IMR-90 (cell line): ENCODE measurements around the gene SUGCT. TPM values are rescaled to one million over a fixed set of nuclear protein-coding genes. Genes with fewer than 3 reads are reported as not detected.

Source experiments
- ATAC-seq: fragments of 200-7000 bp; cut with Tn5 transposase; 2 replicates; pipeline ENCODE4 v1.9.1; 2020; ENCODE audit warnings: low read depth, mild to moderate bottlenecking, moderate library complexity
- BruUV-seq: library from RNA; stranded (reverse); fragments of 400-500 nt; replicated peaks from 2 replicates; lab custom pipeline; 2021; lab: Mats Ljungman, UMichigan
- CTCF ChIA-PET: fragments of 300-600 bp; formaldehyde crosslinking; extraction: SDS; loops from one replicate; lab custom pipeline; 2021; ENCODE audit warnings: antibody characterized with exemption; lab: Yijun Ruan, JAX
- POLR2A ChIA-PET: fragments of 300-600 bp; sonication (Branson Sonifier 250); formaldehyde crosslinking; loops from one replicate; lab custom pipeline; 2022; ENCODE audit warnings: antibody characterized with exemption; ENCODE audit not compliant: unreplicated experiment; lab: Charles Lee
- DNase-seq: peaks from one replicate; pipeline ENCODE4 v3.0.0; 2013
- H2AFZ ChIP-seq: replicated peaks from 2 replicates; pipeline ENCODE3; 2013; ENCODE audit warnings: low read length, mild to moderate bottlenecking; ENCODE audit not compliant: poor library complexity
- H2AK5ac ChIP-seq: 2 replicates; pipeline ENCODE4 v1.6.1; 2013; ENCODE audit warnings: low read depth, low read length, inconsistent platforms
- H2AK9ac ChIP-seq: replicated peaks from 2 replicates; pipeline ENCODE3; 2013; ENCODE audit warnings: mild to moderate bottlenecking, low read depth, low read length, moderate library complexity; ENCODE audit not compliant: poor library complexity
- H2BK120ac ChIP-seq: 2 replicates; pipeline ENCODE4 v1.6.1; 2013; ENCODE audit warnings: low read depth, low read length, inconsistent platforms
- H2BK15ac ChIP-seq: 3 replicates; pipeline ENCODE4 v1.6.1; 2013; ENCODE audit warnings: low read depth, low read length, inconsistent platforms
- H2BK20ac ChIP-seq: 2 replicates; pipeline ENCODE4 v1.6.1; 2013; ENCODE audit warnings: low read depth, mild to moderate bottlenecking, inconsistent platforms, low read length, moderate library complexity
- H2BK5ac ChIP-seq: 2 replicates; pipeline ENCODE4 v1.6.1; 2013; ENCODE audit warnings: mild to moderate bottlenecking, low read depth, low read length, inconsistent platforms; ENCODE audit not compliant: poor library complexity, severe bottlenecking
- H3K14ac ChIP-seq: replicated peaks from 2 replicates; pipeline ENCODE4 v1.6.1; 2013; ENCODE audit warnings: low read depth, low read length, inconsistent platforms
- H3K18ac ChIP-seq: 2 replicates; pipeline ENCODE4 v1.6.1; 2013; ENCODE audit warnings: low read depth, low read length, control low read depth
- H3K23ac ChIP-seq: 2 replicates; pipeline ENCODE4 v1.6.1; 2013; ENCODE audit warnings: low read depth, low read length, inconsistent platforms
- H3K27ac ChIP-seq: 2 replicates; pipeline ENCODE4 v1.5.1; 2013; ENCODE audit warnings: mild to moderate bottlenecking, control low read depth, low read length; ENCODE audit not compliant: insufficient read depth
- H3K27me3 ChIP-seq: 2 replicates; pipeline ENCODE4 v1.6.1; 2013; ENCODE audit warnings: low read length; ENCODE audit not compliant: control insufficient read depth, insufficient read depth
- H3K36me3 ChIP-seq: 2 replicates; pipeline ENCODE4 v1.6.1; 2013; ENCODE audit warnings: low read length, mixed read lengths; ENCODE audit not compliant: control insufficient read depth, insufficient read depth
- H3K4ac ChIP-seq: 2 replicates; pipeline ENCODE4 v1.6.1; 2013; ENCODE audit warnings: low read depth, low read length, inconsistent platforms
- H3K4me1 ChIP-seq: 2 replicates; pipeline ENCODE4 v1.6.1; 2013; ENCODE audit warnings: low read length, mixed read lengths; ENCODE audit not compliant: control insufficient read depth, insufficient read depth
- H3K4me2 ChIP-seq: 2 replicates; pipeline ENCODE4 v1.6.1; 2013; ENCODE audit warnings: low read depth, mild to moderate bottlenecking, control low read depth, low read length, moderate library complexity
- H3K4me3 ChIP-seq: 2 replicates; pipeline ENCODE4 v1.5.1; 2013; ENCODE audit warnings: low read depth, mild to moderate bottlenecking, control low read depth, low read length, moderate library complexity; ENCODE audit not compliant: insufficient read depth
- H3K56ac ChIP-seq: 2 replicates; pipeline ENCODE4 v1.6.1; 2013; ENCODE audit warnings: low read length, inconsistent platforms; ENCODE audit not compliant: insufficient read depth; ENCODE audit errors: extremely low read depth
- H3K79me1 ChIP-seq, 2 experiments: 2 replicates each; pipeline ENCODE4 v1.6.1; 2013; ENCODE audit warnings: low read length in 2 of 2, inconsistent platforms in 1 of 2, low read depth in 1 of 2
- H3K9ac ChIP-seq: 2 replicates; pipeline ENCODE4 v1.6.1; 2013; ENCODE audit warnings: low read depth, low read length, control low read depth
- H3K9me1 ChIP-seq: 2 replicates; pipeline ENCODE4 v1.6.1; 2013; ENCODE audit warnings: low read length, inconsistent platforms; ENCODE audit not compliant: insufficient read depth
- H3K9me3 ChIP-seq: 2 replicates; pipeline ENCODE4 v1.6.1; 2013; ENCODE audit warnings: low read length; ENCODE audit not compliant: control insufficient read depth, insufficient read depth
- H4K20me1 ChIP-seq: 2 replicates; pipeline ENCODE4 v1.6.1; 2013; ENCODE audit warnings: low read length, inconsistent platforms; ENCODE audit not compliant: insufficient read depth
- H4K5ac ChIP-seq: 2 replicates; pipeline ENCODE4 v1.6.1; 2013; ENCODE audit warnings: mild to moderate bottlenecking, low read depth, low read length, control low read depth
- H4K8ac ChIP-seq, 2 experiments: 2 replicates each; pipeline ENCODE4 v1.6.1; 2013; ENCODE audit warnings: low read depth in 2 of 2, low read length in 2 of 2, control low read depth in 1 of 2, inconsistent platforms in 1 of 2
- H4K91ac ChIP-seq: 2 replicates; pipeline ENCODE4 v1.6.1; 2013; ENCODE audit warnings: low read depth, low read length, inconsistent platforms; ENCODE audit not compliant: insufficient read depth
- BHLHE40 ChIP-seq: fragments of 150-350 bp; IDR thresholded peaks from 2 replicates; pipeline ENCODE4 v1.6.1; 2016; ENCODE audit warnings: mild to moderate bottlenecking, low read depth, low read length
- CEBPB ChIP-seq: IDR thresholded peaks from 2 replicates; pipeline ENCODE4 v1.6.1; 2012; ENCODE audit warnings: low read depth, low read length, improper control_type of control experiment
- CHD1 ChIP-seq: IDR thresholded peaks from 2 replicates; pipeline ENCODE4 v1.6.1; 2012; ENCODE audit warnings: low read depth, low read length, improper control_type of control experiment
- CTCF ChIP-seq: conservative IDR thresholded peaks from 2 replicates; pipeline ENCODE4 v1.5.1; 2012; ENCODE audit warnings: mild to moderate bottlenecking, low read depth, low read length, improper control_type of control experiment
- FOS ChIP-seq: fragments of 150-350 bp; IDR thresholded peaks from 2 replicates; pipeline ENCODE4 v1.6.1; 2016; ENCODE audit warnings: low read depth, low read length
- MAZ ChIP-seq: IDR thresholded peaks from 2 replicates; pipeline ENCODE4 v1.6.1; 2012; ENCODE audit warnings: low read depth, mild to moderate bottlenecking, low read length, improper control_type of control experiment, moderate library complexity, borderline replicate concordance
- MXI1 ChIP-seq: IDR thresholded peaks from 2 replicates; pipeline ENCODE4 v1.6.1; 2012; ENCODE audit warnings: low read depth, mild to moderate bottlenecking, low read length, moderate library complexity, borderline replicate concordance
- POLR2A ChIP-seq: IDR thresholded peaks from 2 replicates; pipeline ENCODE4 v1.6.1; 2012; ENCODE audit warnings: mild to moderate bottlenecking, low read depth, low read length
- RCOR1 ChIP-seq: IDR thresholded peaks from 2 replicates; pipeline ENCODE4 v1.6.1; 2012; ENCODE audit warnings: mild to moderate bottlenecking, low read length, improper control_type of control experiment; ENCODE audit not compliant: insufficient replicate concordance
- RFX5 ChIP-seq: IDR thresholded peaks from 2 replicates; pipeline ENCODE4 v1.8.0; 2012; ENCODE audit warnings: low read depth, mild to moderate bottlenecking, low read length, moderate library complexity
- SMC3 ChIP-seq: fragments of 150-350 bp; IDR thresholded peaks from 2 replicates; pipeline ENCODE4 v1.6.1; 2016; ENCODE audit warnings: low read depth, mild to moderate bottlenecking, antibody characterized with exemption, low read length, moderate library complexity
- WGBS, 2 experiments: methylation state at CpG; one replicate each; pipeline versions ENCODE4 v1.1.5 to v1.1.7; 2013; ENCODE audit warnings: missing lambda C conversion rate in 2 of 2; ENCODE audit not compliant: insufficient read length in 1 of 2; ENCODE audit errors: extremely low coverage in 2 of 2; 5-methylcytosine and 5-hydroxymethylcytosine counted together
- dilution Hi-C: fragments of 300-500 bp; cut with HindIII; formaldehyde crosslinking; loops from one replicate; pipeline ENCODE4 v1.14.3; 2018; ENCODE audit warnings: low sequenced_read_pairs; ENCODE audit not compliant: unreplicated experiment
- in situ Hi-C: fragments of 300-500 bp; cut with MboI; formaldehyde crosslinking; loops from 3 replicates; pipeline ENCODE4 v1.14.3; 2019; ENCODE audit warnings: low sequenced_read_pairs, inconsistent platforms, mixed read lengths
- intact Hi-C: fragments of 100-400 bp; cut with micrococcal nuclease; formaldehyde crosslinking; loops from 2 replicates; pipeline ENCODE4 v1.10.0; 2022
- polyA plus RNA-seq, 3 experiments: library from polyadenylated mRNA; depleted of rRNA; stranded (reverse); fragments of >200 nt; gene quantifications; 2 replicates each; pipeline ENCODE4 v1.2.3, GENCODE V29; 2012; ENCODE audit warnings: low replicate concordance in 1 of 3
- total RNA-seq: library from RNA; depleted of rRNA; stranded (reverse); fragments of >200 nt; gene quantifications from 2 replicates; pipeline ENCODE4 v1.2.3, GENCODE V29; 2012
- TF ChIP-seq, protein P1 (sequence below): fragments of 150-350 bp; IDR thresholded peaks from 2 replicates; pipeline ENCODE4 v1.6.1; 2017; ENCODE audit warnings: mild to moderate bottlenecking, antibody characterized with exemption, low read length, low read depth

SUGCT gene
- total and polyA plus RNA-seq, 2 of the 4 experiments (the other 2 are of a cell fraction) = 5.9 to 8.3 TPM

DNA sequence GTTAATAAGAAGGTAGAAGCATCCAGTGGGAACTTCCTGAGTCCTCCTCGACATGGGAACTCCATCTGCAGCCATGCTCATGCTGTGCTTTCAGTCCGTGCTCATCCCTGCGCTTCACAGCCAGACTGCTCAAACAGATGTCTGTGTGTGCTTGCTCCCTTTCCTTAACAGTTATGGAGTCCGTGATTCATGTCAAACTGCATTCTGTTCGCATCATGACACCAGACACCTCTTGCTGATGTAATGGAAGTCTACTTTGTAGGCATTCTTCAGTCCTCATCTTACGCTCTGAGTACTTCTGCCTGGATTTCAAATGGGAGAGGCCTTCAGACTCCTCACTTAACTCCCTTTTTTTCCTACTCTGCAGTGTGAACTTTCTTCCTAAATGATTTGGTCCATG is 304.9 kb downstream of the SUGCT start:
- Histone ChIP-seq H2BK5ac (peak overlapping the region; percentile 50), H3K79me1 (peaks cover 0 to 7% of the 10 kb centered on the region in 2 experiments; a peak in 1 of 4 replicates), H3K9ac (no peak overlapping the region), H2AFZ (no peak overlapping the region), H4K5ac (peak overlapping the region; percentile 1), H3K18ac (peak overlapping the region; percentile 71; the same call in 1 of the 2 replicates), H3K4me3 (no peak overlapping the region), H2BK20ac (peak overlapping the region; percentile 97), H3K4me2 (no peak overlapping the region), H2BK15ac (peak overlapping the region; percentile 100), H3K27ac (no peak overlapping the region), H3K27me3 (no peaks in the 10 kb centered on the region), H2AK5ac (peak overlapping the region; percentile 92), H3K4me1 (peaks cover 11% of the 10 kb centered on the region), H2AK9ac (no peak overlapping the region), H3K36me3 (no peaks in the 10 kb centered on the region), H4K8ac (peak overlapping the region; percentile 80 to 97), H3K4ac (peak overlapping the region; percentile 93), H4K91ac (peak overlapping the region; percentile 82), H4K20me1 (no peaks in the 10 kb centered on the region), H2BK120ac (peak overlapping the region; percentile 94), H3K9me3 (no peaks in the 10 kb centered on the region), H3K14ac (peak overlapping the region; percentile 41), H3K23ac (no peak overlapping the region; the same call in 1 of the 2 replicates), H3K56ac (no peak overlapping the region), H3K9me1 (peaks cover 9% of the 10 kb centered on the region)
- ChIA-PET CTCF (no interaction called here), POLR2A (no interaction called here)
- TF ChIP-seq POLR2A (no peak), FOS (no peak), CEBPB (no peak), RFX5 (no peak), CHD1 (no peak), BHLHE40 (no peak), MAZ (no peak), MXI1 (no peak), CTCF (no peak), SMC3 (no peak), RCOR1 (no peak)
- TF ChIP-seq, protein P1, sequence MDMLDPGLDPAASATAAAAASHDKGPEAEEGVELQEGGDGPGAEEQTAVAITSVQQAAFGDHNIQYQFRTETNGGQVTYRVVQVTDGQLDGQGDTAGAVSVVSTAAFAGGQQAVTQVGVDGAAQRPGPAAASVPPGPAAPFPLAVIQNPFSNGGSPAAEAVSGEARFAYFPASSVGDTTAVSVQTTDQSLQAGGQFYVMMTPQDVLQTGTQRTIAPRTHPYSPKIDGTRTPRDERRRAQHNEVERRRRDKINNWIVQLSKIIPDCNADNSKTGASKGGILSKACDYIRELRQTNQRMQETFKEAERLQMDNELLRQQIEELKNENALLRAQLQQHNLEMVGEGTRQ = no peak
- DNase-seq = peak; percentile 46
- in situ Hi-C loops = no loop called here
- intact Hi-C loops = no loop called here
- dilution Hi-C loops = no loop called here
- BruUV-seq = no TSS peak
- WGBS, 2 experiments = 100% methylated on average over 2 of the region's 6 CpGs; no CpG with 5 or more reads in 1 of the 2 experiments
- ATAC-seq = no peak
